ENCODE measurements around the gene GTF2F2. TPM values are rescaled to one million over a fixed set of nuclear protein-coding genes. Genes with fewer than 3 reads are reported as not detected.

The GTF2F2 gene
- total RNA-seq, 2 donors from 2014 or later, result 13.8 to 16.7 TPM

DNA sequence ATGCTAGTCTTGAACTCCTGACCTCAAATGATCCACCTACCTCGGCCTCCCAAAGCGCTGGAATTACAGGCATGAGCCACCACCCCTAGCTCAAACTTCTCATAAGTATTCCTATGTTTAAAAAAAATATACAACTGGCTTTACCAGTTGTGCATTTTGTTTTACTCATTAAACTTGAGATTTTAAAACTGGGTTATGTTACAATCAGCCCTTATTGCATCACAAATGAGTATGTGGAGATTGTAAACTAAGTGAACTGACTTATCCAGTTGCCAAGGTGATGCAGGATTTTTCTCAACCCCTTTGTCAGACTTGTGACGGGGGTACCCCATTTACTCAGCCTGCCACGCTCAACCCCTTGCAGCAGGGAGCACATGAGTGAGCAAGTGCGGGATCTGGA lies 14.4 kb upstream of the GTF2F2 start:
- Mint-ChIP-seq H3K27me3 (ENCODE audit: low read depth) (peaks cover 22% of the 10 kb centered on the region), H3K9me3 (no peaks in the 10 kb centered on the region), H3K4me3 (no peak overlapping the region), H3K4me1 (ENCODE audit: low read depth) (peaks cover 10% of the 10 kb centered on the region), H3K27ac (no peak overlapping the region), H3K36me3 (ENCODE audit: insufficient read depth in 2 of 2) (no peaks in the 10 kb centered on the region)
- ATAC-seq (replicated peaks in 1 of 2) (no peak), DNase-seq (no peak)

DNA sequence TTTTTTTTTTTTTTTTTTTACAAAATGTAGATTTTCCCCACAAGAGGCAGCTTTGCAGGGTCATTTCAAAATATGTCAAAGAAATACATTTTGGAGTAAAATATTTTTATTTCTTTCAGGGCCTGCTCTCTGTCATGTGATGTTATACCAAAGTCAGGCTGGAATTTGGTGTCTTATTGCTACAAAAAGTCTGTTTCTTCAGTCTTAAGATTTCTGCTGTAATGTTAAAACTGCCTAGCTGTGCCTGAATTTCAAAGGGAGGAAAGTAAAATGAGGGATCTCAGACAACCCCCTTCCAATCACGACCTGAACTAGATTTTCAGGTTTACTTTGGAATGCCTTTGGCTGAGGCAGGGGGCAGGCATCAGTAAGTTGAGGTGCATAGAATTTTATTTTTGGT lies 12.8 kb upstream of the GTF2F2 start:
- Mint-ChIP-seq H3K4me1 (ENCODE audit: low read depth) (peaks cover 10% of the 10 kb centered on the region), H3K4me3 (no peak overlapping the region), H3K9me3 (no peaks in the 10 kb centered on the region), H3K27ac (no peak overlapping the region), H3K36me3 (ENCODE audit: insufficient read depth in 2 of 2) (no peaks in the 10 kb centered on the region), H3K27me3 (ENCODE audit: low read depth) (peaks cover 22% of the 10 kb centered on the region)
- no peak for DNase-seq
- ATAC-seq (replicated peaks in 1 of 2), result no peak

DNA sequence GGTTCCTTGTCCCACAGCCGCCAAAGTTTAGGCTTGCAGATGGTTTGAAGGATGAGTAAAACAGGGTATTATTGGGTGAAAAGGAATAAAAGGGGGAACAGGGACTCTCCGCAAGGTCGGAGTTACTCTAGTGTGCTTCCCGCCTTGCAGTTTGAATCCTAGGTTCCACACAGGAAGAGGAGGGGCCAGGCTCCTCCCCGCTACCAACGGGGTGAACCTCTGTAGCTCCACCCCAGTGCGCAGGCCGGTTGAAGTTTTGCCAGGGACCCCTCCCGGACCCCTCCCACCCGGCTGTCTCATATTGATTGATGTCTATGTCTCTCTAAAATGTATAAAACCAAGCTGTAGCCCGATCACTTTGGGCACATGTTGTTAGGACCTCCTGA lies 11.6 kb upstream of the GTF2F2 start:
- Mint-ChIP-seq H3K36me3 (ENCODE audit: insufficient read depth in 2 of 2) (no peaks in the 10 kb centered on the region), H3K9me3 (no peaks in the 10 kb centered on the region), H3K4me1 (ENCODE audit: low read depth) (peaks cover 10% of the 10 kb centered on the region), H3K27ac (no peak overlapping the region), H3K4me3 (no peak overlapping the region), H3K27me3 (ENCODE audit: low read depth) (peaks cover 22% of the 10 kb centered on the region)
- peak in 1 of 2 donors; percentile 18 for ATAC-seq (replicated peaks in 1 of 2)
- DNase-seq, result no peak

DNA sequence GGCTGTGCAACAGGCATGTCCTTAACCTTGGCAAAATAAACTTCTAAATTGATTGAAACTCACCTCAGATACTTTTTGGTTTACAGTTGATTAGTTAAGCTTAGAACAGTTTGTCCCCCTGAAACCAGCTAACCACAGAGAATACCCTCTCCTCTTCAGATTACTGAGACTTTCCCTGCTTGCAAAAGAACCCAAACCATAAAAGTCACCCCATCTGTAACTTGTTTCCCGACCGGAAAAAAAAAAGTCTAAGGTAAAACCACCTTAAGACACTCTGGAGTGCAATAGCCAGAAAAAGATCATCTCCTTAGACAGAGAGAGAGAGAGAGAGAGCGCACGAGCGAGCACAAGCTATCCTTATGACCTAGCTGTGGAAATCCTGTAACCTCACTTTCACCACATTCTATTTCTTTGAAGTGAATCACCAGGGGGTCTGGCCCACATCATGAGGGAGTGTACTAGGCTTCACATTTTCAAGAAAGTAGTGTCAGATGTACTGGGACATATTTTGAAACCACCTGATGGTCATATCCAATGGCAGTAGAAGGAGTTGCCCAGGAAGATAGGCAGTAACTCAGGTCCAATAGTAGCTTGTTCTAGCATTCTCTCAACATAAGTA lies 11.1 kb upstream of the GTF2F2 start:
- Mint-ChIP-seq H3K27ac (no peak overlapping the region), H3K27me3 (ENCODE audit: low read depth) (peaks cover 20% of the 10 kb centered on the region), H3K4me3 (no peak overlapping the region), H3K4me1 (ENCODE audit: low read depth) (peaks cover 10% of the 10 kb centered on the region), H3K9me3 (no peaks in the 10 kb centered on the region), H3K36me3 (ENCODE audit: insufficient read depth in 2 of 2) (no peaks in the 10 kb centered on the region)
- ATAC-seq (replicated peaks in 1 of 2) (peak; percentile 98 to 99), DNase-seq (peak; percentile 28 to 50)

DNA sequence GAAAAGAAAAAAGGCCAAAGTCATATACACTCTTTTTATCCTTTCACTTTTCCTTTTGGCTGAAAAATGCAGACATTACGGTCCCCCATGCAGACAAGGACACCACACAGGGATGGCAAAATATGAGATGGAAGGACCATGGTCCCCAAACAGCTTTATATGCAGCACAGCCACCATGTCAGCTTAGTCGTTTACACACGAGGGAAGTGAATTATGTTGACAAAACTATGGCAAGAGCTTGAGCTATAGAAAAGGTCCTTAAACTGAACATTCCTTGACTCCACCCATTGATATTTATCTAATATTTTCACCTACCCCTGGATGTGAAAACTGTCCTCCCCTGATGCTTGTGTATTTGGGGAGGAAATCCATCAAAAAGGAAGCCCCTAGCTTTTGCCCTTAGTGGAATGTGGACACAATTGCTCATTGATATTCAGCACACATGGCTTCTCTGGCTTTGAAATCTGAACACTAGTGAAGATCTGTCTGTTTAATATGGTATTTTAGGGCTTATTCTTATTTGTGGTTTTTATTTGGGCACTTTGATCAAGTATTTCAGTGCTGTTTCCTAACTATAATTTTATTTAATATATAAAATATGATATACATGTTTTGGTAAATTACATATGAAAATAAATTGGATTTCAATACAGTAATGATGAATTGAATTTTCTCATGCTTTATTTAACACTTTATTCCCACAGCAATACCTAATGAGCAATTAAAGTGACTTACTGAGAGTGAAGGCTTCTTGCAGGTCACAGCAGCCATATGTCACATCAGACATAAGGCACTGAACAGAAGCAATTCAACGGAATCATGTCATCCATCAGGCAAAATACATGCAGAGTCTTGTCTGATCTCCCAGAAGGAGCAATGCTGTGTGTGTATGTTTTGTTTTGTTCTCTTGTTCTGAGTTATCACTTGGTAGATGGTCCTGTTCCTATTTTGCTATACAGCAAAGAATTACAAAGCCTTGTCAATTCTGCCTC lies 6.8 kb upstream of the GTF2F2 start:
- Mint-ChIP-seq H3K27ac (no peak overlapping the region), H3K27me3 (ENCODE audit: low read depth) (no peaks in the 10 kb centered on the region), H3K9me3 (no peaks in the 10 kb centered on the region), H3K4me3 (no peak overlapping the region), H3K36me3 (ENCODE audit: insufficient read depth in 2 of 2) (no peaks in the 10 kb centered on the region), H3K4me1 (ENCODE audit: low read depth) (peaks cover 9% of the 10 kb centered on the region)
- DNase-seq (no peak), ATAC-seq (replicated peaks in 1 of 2) (no peak)

DNA sequence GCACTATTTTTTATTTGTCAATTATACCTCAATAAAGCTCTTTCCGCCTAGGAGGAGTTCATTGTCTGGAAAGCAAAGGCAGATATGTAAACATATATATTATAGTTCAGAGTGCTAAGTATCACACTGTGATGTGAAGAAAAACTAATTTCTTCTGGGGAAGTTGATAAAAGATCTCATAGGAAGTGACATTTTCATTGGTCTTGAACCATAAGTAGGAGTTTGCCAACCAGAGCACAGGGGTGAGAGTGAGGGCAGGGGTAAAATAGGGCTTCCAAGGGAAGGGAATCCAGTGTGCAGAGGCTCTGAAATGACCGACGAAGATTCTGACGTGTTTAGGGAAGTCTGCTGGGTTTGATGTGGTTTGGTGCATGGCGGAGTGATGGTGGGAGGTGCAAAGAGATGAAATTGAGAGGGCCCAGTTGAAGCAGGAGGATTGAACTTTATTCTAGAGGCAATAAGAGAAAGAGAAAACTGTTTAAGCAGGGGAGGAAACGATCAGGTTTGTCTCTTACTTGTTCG lies 780 bp upstream of the GTF2F2 start:
- Mint-ChIP-seq H3K27ac (no peak overlapping the region), H3K27me3 (ENCODE audit: low read depth) (no peaks in the 10 kb centered on the region)

DNA sequence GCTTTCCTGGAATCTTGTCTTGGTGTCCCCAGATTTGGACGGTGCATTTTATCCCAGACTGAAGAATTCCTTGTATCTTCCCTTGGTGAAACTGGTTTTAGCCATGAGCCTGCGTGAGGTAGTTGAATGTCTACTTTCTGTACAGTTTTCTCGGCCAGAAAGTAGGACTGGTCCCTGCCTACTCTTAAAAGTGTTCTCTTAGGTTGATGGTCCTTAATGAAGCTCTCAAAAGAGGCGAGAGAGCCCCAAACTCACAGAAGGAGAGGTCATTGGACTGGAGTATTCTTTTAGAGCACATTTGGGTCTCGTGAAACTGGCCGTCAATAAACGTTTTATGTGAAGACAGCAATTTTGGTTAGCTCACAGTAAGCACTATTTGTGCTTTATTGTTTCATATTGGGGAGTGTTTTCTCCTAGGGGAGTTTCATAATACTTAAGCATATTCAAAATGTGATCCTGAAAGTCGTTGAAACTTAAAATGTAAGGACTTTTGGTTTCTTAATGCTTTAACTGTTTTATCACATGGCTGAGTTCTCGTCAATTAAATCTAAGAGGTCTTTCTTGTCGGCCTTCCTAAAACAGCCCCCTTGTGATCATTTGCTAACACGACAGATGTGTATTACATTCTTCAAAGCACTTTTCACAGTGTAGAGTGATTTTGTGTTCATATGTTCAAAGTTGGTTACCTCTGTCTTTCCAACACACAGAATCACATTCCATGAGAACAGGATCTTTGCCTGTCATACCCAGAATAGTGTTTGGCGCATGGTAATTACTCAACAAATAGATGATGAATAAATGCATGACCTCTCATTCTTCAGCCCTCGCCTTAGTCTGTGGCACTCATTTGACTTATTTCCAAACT lies 889 bp downstream of the GTF2F2 start:
- no peak overlapping the region for H3K4me3 Mint-ChIP-seq
- no peak for DNase-seq
- H3K36me3 Mint-ChIP-seq (ENCODE audit: insufficient read depth in 2 of 2), result no peaks in the 10 kb centered on the region
- H3K27ac Mint-ChIP-seq, result no peak overlapping the region
- peaks cover 16% of the 10 kb centered on the region for H3K4me1 Mint-ChIP-seq (ENCODE audit: low read depth)
- no peaks in the 10 kb centered on the region for H3K27me3 Mint-ChIP-seq (ENCODE audit: low read depth)
- ATAC-seq (replicated peaks in 1 of 2), result peak in 1 of 2 donors; percentile 10
- H3K9me3 Mint-ChIP-seq, result no peaks in the 10 kb centered on the region

More for the DNA sequence above, 780 bp upstream of the GTF2F2 start:
- peaks cover 8% of the 10 kb centered on the region for H3K4me1 Mint-ChIP-seq (ENCODE audit: low read depth)
- H3K36me3 Mint-ChIP-seq (ENCODE audit: insufficient read depth in 2 of 2), result no peaks in the 10 kb centered on the region
- H3K4me3 Mint-ChIP-seq, result no peak overlapping the region
- H3K9me3 Mint-ChIP-seq, result no peaks in the 10 kb centered on the region
- ATAC-seq (replicated peaks in 1 of 2), result peak; percentile 78 to 82
- peak; percentile 54 to 59 for DNase-seq

DNA sequence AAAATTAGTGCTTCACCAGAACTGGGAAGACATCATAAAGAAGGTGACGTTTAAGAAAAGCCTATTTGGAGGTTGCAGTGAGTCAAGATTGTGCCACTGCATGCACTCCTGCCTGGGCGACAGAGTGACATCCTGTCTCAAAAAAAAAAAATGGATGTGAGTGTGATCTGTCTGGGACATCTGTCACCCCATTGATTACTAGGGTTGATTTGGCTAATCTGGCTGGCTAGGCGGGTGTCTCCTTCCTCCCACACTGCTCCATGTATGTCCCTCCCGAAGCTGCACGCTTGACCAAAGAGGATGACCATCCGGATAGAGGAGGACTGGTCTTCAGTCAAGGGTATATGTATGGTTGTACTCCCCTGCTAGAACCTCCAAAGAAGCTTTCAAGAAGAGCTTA lies 2.6 kb downstream of the GTF2F2 start:
- H3K4me1 Mint-ChIP-seq (ENCODE audit: low read depth), result peaks cover 16% of the 10 kb centered on the region
- ATAC-seq (replicated peaks in 1 of 2) (no peak), DNase-seq (no peak)
- H3K27ac Mint-ChIP-seq, result no peak overlapping the region
- no peaks in the 10 kb centered on the region for H3K36me3 Mint-ChIP-seq (ENCODE audit: insufficient read depth in 2 of 2)
- no peaks in the 10 kb centered on the region for H3K27me3 Mint-ChIP-seq (ENCODE audit: low read depth)
- no peaks in the 10 kb centered on the region for H3K9me3 Mint-ChIP-seq
- H3K4me3 Mint-ChIP-seq, result no peak overlapping the region

DNA sequence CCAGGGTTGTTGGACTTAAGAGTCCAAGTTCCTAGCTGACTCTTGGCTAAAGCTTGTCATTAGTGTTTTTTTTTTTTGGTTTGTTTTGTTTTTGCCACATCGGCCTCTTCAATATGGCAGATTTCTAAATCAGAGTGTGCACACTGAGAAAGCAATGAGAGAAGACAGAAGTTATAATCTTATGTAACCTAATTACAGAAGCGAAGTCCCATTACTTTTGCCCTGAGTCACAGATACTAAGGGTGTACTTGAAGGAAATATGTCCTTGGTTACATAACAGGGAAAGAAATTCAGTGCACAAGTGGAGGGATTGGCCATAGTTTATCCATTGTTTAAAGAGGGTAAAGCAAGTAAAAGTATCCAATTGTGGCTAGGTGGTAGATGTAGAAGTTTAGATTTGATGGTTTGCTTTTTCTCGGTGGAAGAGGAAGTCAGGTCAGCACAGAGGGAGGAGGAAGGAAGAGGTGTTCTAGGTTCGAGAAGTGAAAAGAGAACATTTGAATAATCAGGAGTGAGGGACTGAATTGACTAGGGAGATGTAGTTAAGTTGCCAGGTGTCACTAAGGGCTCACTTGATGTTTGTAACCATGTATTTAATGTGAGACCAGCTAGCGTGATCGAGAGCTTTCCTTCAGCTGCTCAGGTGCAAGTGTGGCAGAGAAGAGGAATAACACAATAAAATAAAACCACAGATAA lies 12.2 kb downstream of the GTF2F2 start:
- ATAC-seq (replicated peaks in 1 of 2) (no peak), DNase-seq (no peak)
- H3K4me3 Mint-ChIP-seq, result no peak overlapping the region
- peaks cover 11 to 18% of the 10 kb centered on the region in 2 donors for H3K36me3 Mint-ChIP-seq (ENCODE audit: insufficient read depth in 2 of 2)
- peaks cover 9% of the 10 kb centered on the region for H3K4me1 Mint-ChIP-seq (ENCODE audit: low read depth)
- peaks cover 10 to 12% of the 10 kb centered on the region in 2 donors for H3K9me3 Mint-ChIP-seq
- no peaks in the 10 kb centered on the region for H3K27me3 Mint-ChIP-seq (ENCODE audit: low read depth)
- H3K27ac Mint-ChIP-seq, result no peak overlapping the region

DNA sequence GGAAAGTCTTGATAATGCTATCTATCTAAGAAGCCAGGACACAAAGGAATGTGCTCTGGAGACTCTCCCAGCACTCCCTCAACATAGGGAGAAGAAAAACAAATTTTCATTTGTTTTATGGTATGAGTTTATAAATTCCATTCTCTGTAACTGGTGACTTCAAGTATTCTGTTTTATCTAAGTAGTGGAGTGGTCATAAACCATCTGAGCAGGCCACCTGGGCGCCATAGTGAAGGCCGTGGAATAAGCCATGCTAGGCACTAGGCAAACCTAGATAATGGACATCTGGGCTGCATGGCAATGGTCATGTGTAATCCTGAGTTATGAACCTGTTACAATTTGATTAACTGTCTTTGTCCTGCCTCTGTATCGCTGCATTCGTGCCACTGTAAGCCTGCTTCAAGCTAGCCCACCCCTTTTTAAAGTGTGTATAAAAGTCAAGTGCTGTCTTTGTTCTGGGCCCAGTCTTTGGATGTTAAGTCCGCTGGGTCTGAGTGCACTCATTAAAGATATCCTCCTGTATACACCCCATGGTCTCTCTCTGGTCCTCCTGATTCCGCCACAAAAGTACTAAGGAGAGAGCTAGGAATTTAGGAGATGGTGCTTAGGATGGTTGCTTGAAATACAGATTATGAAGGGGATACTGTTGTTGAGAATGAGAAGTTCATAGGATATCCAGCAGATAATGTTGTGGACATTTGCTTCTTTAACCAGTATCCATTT lies 13.2 kb downstream of the GTF2F2 start:
- H3K27me3 Mint-ChIP-seq (ENCODE audit: low read depth), result no peaks in the 10 kb centered on the region
- no peak overlapping the region for H3K4me3 Mint-ChIP-seq
- peaks cover 16 to 24% of the 10 kb centered on the region in 2 donors for H3K36me3 Mint-ChIP-seq (ENCODE audit: insufficient read depth in 2 of 2)
- ATAC-seq (replicated peaks in 1 of 2), result no peak
- peaks cover 9% of the 10 kb centered on the region for H3K4me1 Mint-ChIP-seq (ENCODE audit: low read depth)
- DNase-seq, result no peak
- no peak overlapping the region for H3K27ac Mint-ChIP-seq
- H3K9me3 Mint-ChIP-seq, result peaks cover 10 to 12% of the 10 kb centered on the region in 2 donors

DNA sequence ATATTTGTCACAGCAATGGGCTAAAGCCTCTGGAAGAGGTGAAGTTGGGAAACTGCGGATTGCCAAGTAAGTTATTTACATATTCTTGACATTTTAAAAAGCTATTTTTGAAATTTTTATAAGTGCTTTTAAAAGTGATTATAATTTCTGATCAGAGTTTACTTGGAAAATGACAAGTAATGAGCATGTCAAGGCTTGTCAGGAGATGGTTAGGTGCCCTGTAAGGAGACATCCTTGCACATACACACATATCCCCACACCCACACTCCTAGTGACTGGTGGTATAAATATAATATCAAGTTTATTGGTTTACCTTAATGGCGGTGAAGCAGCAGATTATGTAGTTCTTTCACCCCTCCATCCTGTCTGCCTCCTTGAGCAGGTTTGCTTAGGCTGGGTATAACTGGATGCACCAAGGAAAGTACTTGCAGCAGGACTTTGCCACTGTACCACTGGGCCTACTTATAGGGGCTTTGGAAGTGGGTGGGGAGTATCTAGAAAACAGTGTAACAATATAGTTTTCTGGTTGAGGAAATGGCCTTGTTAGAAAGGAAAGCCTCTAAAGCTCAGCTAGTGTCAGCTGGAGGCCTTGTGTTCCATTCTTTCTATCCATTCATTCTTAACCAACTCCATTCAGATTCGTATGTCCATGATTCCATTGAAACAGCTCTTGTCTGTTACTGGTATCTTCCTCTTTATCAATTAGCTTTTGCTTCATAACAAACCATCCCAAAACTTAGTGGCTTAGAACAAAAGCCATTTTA lies 16.6 kb downstream of the GTF2F2 start:
- H3K4me3 Mint-ChIP-seq, result no peak overlapping the region
- H3K27ac Mint-ChIP-seq, result no peak overlapping the region
- no peak for ATAC-seq (replicated peaks in 1 of 2)
- no peaks in the 10 kb centered on the region for H3K27me3 Mint-ChIP-seq (ENCODE audit: low read depth)
- no peak for DNase-seq
- H3K36me3 Mint-ChIP-seq (ENCODE audit: insufficient read depth in 2 of 2), result peaks cover 10 to 18% of the 10 kb centered on the region in 2 donors
- H3K9me3 Mint-ChIP-seq, result peaks cover 7 to 10% of the 10 kb centered on the region in 2 donors
- H3K4me1 Mint-ChIP-seq (ENCODE audit: low read depth), result peaks cover 9% of the 10 kb centered on the region

All from activated T-cell treated with anti-CD3 and anti-CD28 coated beads, Interleukin-2, amount 50 U/mL, for 72 hours (primary cell).